GM12878 (cell line): Measurements from ENCODE around the gene RIC1. TPM values are rescaled to one million over a fixed set of nuclear protein-coding genes. Genes with fewer than 3 reads are reported as not detected.

Experiments used
- ATAC-seq: fragments of 200-7000 bp; cut with Tn5 transposase; 3 replicates; pipeline ENCODE4 v1.9.1; 2020; ENCODE audit warnings: mild to moderate bottlenecking, moderate library complexity
- BruUV-seq: library from RNA; stranded (reverse); fragments of 400-500 nt; replicated peaks from 2 replicates; lab custom pipeline; 2021; lab: Mats Ljungman, UMichigan
- CTCF ChIA-PET: fragments of 300-600 bp; sonication (Branson Sonifier 250); formaldehyde crosslinking; extraction: SDS; loops from one replicate; lab custom pipeline; 2021; ENCODE audit warnings: inconsistent platforms; lab: Yijun Ruan, JAX
- POLR2A ChIA-PET: fragments of 350-600 bp; formaldehyde crosslinking; extraction: SDS; loops from one replicate; lab custom pipeline; 2021; ENCODE audit warnings: inconsistent platforms; lab: Charles Lee
- RAD21 ChIA-PET: fragments of 300-600 bp; sonication (Branson Sonifier 250); formaldehyde crosslinking; loops from one replicate; lab custom pipeline; 2023; ENCODE audit warnings: antibody characterized with exemption; ENCODE audit not compliant: unreplicated experiment; lab: Charles Lee
- SMC1A ChIA-PET: fragments of 300-600 bp; sonication (Branson Sonifier 250); formaldehyde crosslinking; loops from one replicate; lab custom pipeline; 2023; ENCODE audit not compliant: unreplicated experiment, uncharacterized antibody; lab: Charles Lee
- DNase-seq: peaks from one replicate; pipeline ENCODE4 v3.0.0-alpha.2; 2011; ENCODE audit warnings: low read depth, low spot score
- FAIRE-seq: peaks from 3 replicates; lab custom pipeline; 2011; peaks lifted over from hg19 to GRCh38; lab: Jason Lieb, UNC
- H2AFZ ChIP-seq: 2 replicates; pipeline ENCODE4 v1.6.0; 2011; ENCODE audit warnings: low read depth, low read length, control low read depth; ENCODE audit not compliant: control insufficient read depth
- H3K27ac ChIP-seq: 2 replicates; pipeline ENCODE4 v1.5.1; 2011; ENCODE audit warnings: control low read depth; ENCODE audit not compliant: control insufficient read depth, insufficient read depth
- H3K27me3 ChIP-seq, 2 experiments: replicated peaks in 1 of 2; 2 replicates each; pipeline versions ENCODE4 v1.6.0 to v1.6.1; 2011; ENCODE audit warnings: low read length in 1 of 2; ENCODE audit not compliant: control insufficient read depth in 2 of 2, insufficient read depth in 2 of 2
- H3K36me3 ChIP-seq, 2 experiments: 2 replicates each; pipeline ENCODE4 v1.5.1; 2011; ENCODE audit warnings: low read length in 1 of 2; ENCODE audit not compliant: control insufficient read depth in 2 of 2, insufficient read depth in 2 of 2
- H3K4me1 ChIP-seq: 2 replicates; pipeline ENCODE4 v1.6.1; 2011; ENCODE audit warnings: mild to moderate bottlenecking, low read length, moderate library complexity, mixed read lengths; ENCODE audit not compliant: control insufficient read depth, insufficient read depth
- H3K4me2 ChIP-seq: 2 replicates; pipeline ENCODE4 v1.6.0; 2011; ENCODE audit warnings: control low read depth; ENCODE audit not compliant: control insufficient read depth, insufficient read depth
- H3K4me3 ChIP-seq: fragments of 200-600 bp; sonication (generic); 2 replicates; pipeline ENCODE4 v1.5.1; 2016
- H3K79me2 ChIP-seq: 2 replicates; pipeline ENCODE4 v1.6.0; 2011; ENCODE audit warnings: low read length; ENCODE audit not compliant: control insufficient read depth, insufficient read depth
- H3K9ac ChIP-seq: 2 replicates; pipeline ENCODE4 v1.8.0; 2011; ENCODE audit warnings: low read length, control low read depth, mixed read lengths; ENCODE audit not compliant: control insufficient read depth, insufficient read depth
- H3K9me3 ChIP-seq: replicated peaks from 3 replicates; pipeline ENCODE4 v1.5.1; 2011; ENCODE audit warnings: mild to moderate bottlenecking, low read length; ENCODE audit not compliant: control insufficient read depth, insufficient read depth
- H4K20me1 ChIP-seq: 2 replicates; pipeline ENCODE4 v1.6.0; 2011; ENCODE audit not compliant: control insufficient read depth, insufficient read depth
- BACH1 ChIP-seq: fragments of 450-650 bp; IDR thresholded peaks from 2 replicates; pipeline ENCODE4 v1.6.1; 2017; ENCODE audit warnings: mild to moderate bottlenecking, borderline replicate concordance
- CHD1 ChIP-seq: IDR thresholded peaks from 2 replicates; pipeline ENCODE4 v1.6.1; 2012; ENCODE audit warnings: low read depth, low read length, improper control_type of control experiment
- DPF2 ChIP-seq: fragments of 450-650 bp; IDR thresholded peaks from 2 replicates; pipeline ENCODE4 v1.6.1; 2017; ENCODE audit warnings: mild to moderate bottlenecking
- KLF5 ChIP-seq: fragments of 450-650 bp; IDR thresholded peaks from 2 replicates; pipeline ENCODE4 v1.6.1; 2014; ENCODE audit warnings: mild to moderate bottlenecking; ENCODE audit not compliant: partially characterized antibody
- MEF2A ChIP-seq: IDR thresholded peaks from 2 replicates; pipeline ENCODE4 v1.6.1; 2011; ENCODE audit warnings: low read depth, mild to moderate bottlenecking, low read length, moderate library complexity; ENCODE audit not compliant: insufficient read depth
- MXI1 ChIP-seq: fragments of 150-350 bp; IDR thresholded peaks from 2 replicates; pipeline ENCODE4 v1.6.1; 2011; ENCODE audit warnings: low read depth, mild to moderate bottlenecking, inconsistent platforms, low read length, improper control_type of control experiment
- SMAD1 ChIP-seq: fragments of 450-650 bp; IDR thresholded peaks from 2 replicates; pipeline ENCODE4 v1.6.1; 2018; ENCODE audit warnings: mild to moderate bottlenecking, low read depth; ENCODE audit not compliant: partially characterized antibody
- SMAD5 ChIP-seq: IDR thresholded peaks from 2 replicates; pipeline ENCODE4 v1.6.1; 2016; ENCODE audit warnings: antibody characterized with exemption, low read depth
- STAT3 ChIP-seq: IDR thresholded peaks from 2 replicates; pipeline ENCODE4 v1.6.1; 2011; ENCODE audit warnings: low read depth, low read length, improper control_type of control experiment
- ZNF24 ChIP-seq: fragments of 450-650 bp; IDR thresholded peaks from 2 replicates; pipeline ENCODE4 v1.6.1; 2017; ENCODE audit warnings: antibody characterized with exemption, mild to moderate bottlenecking
- ZNF622 ChIP-seq: fragments of 450-650 bp; IDR thresholded peaks from 2 replicates; pipeline ENCODE4 v1.6.1; 2017; ENCODE audit warnings: mild to moderate bottlenecking, inconsistent platforms
- WGBS: methylation state at CpG from one replicate; pipeline ENCODE4 v1.1.6; 2016; ENCODE audit warnings: low lambda C conversion rate; ENCODE audit not compliant: insufficient replicate concordance, insufficient coverage; ENCODE audit errors: missing lambda C conversion rate; 5-methylcytosine and 5-hydroxymethylcytosine counted together
- in situ Hi-C: fragments of 300-500 bp; cut with MboI; formaldehyde crosslinking; loops from 9 replicates; pipeline ENCODE4 v1.14.3; 2018; ENCODE audit warnings: mixed read lengths
- intact Hi-C: fragments of 100-400 bp; cut with micrococcal nuclease; formaldehyde crosslinking; loops from one replicate; pipeline ENCODE4 v1.14.2; 2022; ENCODE audit not compliant: unreplicated experiment
- polyA plus RNA-seq, 11 experiments: library from polyadenylated mRNA; depleted of rRNA in 4 of 11; unstranded in 6 of 11; stranded (reverse) in 5 of 11; fragments of >200 nt; fragmentation: Nextera tagmentation in 4 of 11; fragmentation: Illumina TruSeq in 1 of 11; extraction: Ambion mirVana in 4 of 11; extraction: Trizol in 1 of 11; gene quantifications; 1 replicate in 1 of 11; 2 replicates in 10 of 11; pipeline versions ENCODE4 v1.2.1 to v1.2.3, GENCODE V29; 2011 to 2016; ENCODE audit warnings: inconsistent platforms in 2 of 11, missing spikeins in 2 of 11, low read depth in 1 of 11
- total RNA-seq, 4 experiments: library from RNA; depleted of rRNA in 3 of 4; stranded (reverse); fragments of >200 nt in 3 of 4; fragmentation: Illumina TruSeq in 1 of 4; extraction: Trizol in 1 of 4; gene quantifications; 2 replicates each; pipeline versions ENCODE4 v1.2.1 to v1.2.3, GENCODE V29; 2013 to 2021
- TF ChIP-seq, protein P1 (sequence below): fragments of 450-650 bp; IDR thresholded peaks from 2 replicates; pipeline ENCODE4 v1.6.1; 2018; ENCODE audit warnings: borderline replicate concordance, mild to moderate bottlenecking; ENCODE audit not compliant: partially characterized antibody
- TF ChIP-seq, protein P2 (sequence below): fragments of 450-650 bp; IDR thresholded peaks from 2 replicates; pipeline ENCODE4 v1.6.1; 2017; ENCODE audit warnings: mild to moderate bottlenecking, low read depth, inconsistent platforms; ENCODE audit not compliant: poor library complexity, severe bottlenecking
- TF ChIP-seq, protein P3 (sequence below): fragments of 450-650 bp; IDR thresholded peaks from 2 replicates; pipeline ENCODE4 v1.6.1; 2016; ENCODE audit warnings: mild to moderate bottlenecking

RIC1 gene
- total and polyA plus RNA-seq, 10 of the 15 experiments (the other 5 are each of a cell fraction or from before 2014, with no cell fraction given) = 6.2 to 59.8 (median 33.3) TPM

DNA sequence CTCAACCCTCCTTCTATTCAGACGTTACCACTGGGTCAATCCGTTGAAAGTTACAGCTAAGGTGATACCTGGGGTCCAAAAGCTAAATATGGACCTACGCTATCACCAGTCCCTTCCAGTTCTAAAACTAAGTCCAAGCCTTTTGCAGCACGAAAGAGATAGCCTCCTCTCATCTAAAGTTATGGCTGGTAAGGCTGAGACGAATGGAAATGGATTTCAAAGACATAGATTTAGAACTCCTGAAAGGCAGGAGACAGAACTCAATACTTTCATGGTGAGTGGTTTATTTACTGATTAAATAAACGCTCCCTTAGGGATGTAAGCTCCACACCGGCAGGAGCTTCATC is 751 bp upstream of the RIC1 start:
- Histone ChIP-seq H3K27me3 (no peaks in the 10 kb centered on the region), H3K27ac (peak overlapping the region; percentile 78), H3K4me1 (peaks cover 33% of the 10 kb centered on the region), H3K36me3 (no peaks in the 10 kb centered on the region; a peak in 1 of 4 replicates), H3K79me2 (peaks cover 84% of the 10 kb centered on the region), H3K4me2 (peak overlapping the region; percentile 11; the same call in 1 of the 2 replicates), H4K20me1 (no peaks in the 10 kb centered on the region), H3K9ac (peak overlapping the region; percentile 64), H3K9me3 (no peaks in the 10 kb centered on the region; the same call in 2 of the 3 replicates), H2AFZ (no peak overlapping the region), H3K4me3 (peak overlapping the region; percentile 98)
- FAIRE-seq (no peak), DNase-seq (no peak), ATAC-seq (no peak)
- peak; percentile 65 for TF ChIP-seq SMAD1
- no peak for TF ChIP-seq KLF5
- TF ChIP-seq MEF2A = no peak
- TF ChIP-seq, protein P1, sequence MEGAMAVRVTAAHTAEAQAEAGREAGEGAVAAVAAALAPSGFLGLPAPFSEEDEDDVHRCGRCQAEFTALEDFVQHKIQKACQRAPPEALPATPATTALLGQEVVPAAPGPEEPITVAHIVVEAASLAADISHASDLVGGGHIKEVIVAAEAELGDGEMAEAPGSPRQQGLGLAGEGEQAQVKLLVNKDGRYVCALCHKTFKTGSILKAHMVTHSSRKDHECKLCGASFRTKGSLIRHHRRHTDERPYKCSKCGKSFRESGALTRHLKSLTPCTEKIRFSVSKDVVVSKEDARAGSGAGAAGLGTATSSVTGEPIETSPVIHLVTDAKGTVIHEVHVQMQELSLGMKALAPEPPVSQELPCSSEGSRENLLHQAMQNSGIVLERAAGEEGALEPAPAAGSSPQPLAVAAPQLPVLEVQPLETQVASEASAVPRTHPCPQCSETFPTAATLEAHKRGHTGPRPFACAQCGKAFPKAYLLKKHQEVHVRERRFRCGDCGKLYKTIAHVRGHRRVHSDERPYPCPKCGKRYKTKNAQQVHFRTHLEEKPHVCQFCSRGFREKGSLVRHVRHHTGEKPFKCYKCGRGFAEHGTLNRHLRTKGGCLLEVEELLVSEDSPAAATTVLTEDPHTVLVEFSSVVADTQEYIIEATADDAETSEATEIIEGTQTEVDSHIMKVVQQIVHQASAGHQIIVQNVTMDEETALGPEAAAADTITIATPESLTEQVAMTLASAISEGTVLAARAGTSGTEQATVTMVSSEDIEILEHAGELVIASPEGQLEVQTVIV = no peak
- TF ChIP-seq DPF2 = peak; percentile 59
- TF ChIP-seq, protein P2, sequence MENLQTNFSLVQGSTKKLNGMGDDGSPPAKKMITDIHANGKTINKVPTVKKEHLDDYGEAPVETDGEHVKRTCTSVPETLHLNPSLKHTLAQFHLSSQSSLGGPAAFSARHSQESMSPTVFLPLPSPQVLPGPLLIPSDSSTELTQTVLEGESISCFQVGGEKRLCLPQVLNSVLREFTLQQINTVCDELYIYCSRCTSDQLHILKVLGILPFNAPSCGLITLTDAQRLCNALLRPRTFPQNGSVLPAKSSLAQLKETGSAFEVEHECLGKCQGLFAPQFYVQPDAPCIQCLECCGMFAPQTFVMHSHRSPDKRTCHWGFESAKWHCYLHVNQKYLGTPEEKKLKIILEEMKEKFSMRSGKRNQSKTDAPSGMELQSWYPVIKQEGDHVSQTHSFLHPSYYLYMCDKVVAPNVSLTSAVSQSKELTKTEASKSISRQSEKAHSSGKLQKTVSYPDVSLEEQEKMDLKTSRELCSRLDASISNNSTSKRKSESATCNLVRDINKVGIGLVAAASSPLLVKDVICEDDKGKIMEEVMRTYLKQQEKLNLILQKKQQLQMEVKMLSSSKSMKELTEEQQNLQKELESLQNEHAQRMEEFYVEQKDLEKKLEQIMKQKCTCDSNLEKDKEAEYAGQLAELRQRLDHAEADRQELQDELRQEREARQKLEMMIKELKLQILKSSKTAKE = peak; percentile 51
- TF ChIP-seq, protein P3, sequence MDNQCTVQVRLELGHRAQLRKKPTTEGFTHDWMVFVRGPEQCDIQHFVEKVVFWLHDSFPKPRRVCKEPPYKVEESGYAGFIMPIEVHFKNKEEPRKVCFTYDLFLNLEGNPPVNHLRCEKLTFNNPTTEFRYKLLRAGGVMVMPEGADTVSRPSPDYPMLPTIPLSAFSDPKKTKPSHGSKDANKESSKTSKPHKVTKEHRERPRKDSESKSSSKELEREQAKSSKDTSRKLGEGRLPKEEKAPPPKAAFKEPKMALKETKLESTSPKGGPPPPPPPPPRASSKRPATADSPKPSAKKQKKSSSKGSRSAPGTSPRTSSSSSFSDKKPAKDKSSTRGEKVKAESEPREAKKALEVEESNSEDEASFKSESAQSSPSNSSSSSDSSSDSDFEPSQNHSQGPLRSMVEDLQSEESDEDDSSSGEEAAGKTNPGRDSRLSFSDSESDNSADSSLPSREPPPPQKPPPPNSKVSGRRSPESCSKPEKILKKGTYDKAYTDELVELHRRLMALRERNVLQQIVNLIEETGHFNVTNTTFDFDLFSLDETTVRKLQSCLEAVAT = peak; percentile 87
- TF ChIP-seq CHD1 = peak; percentile 34; the same call in 1 of the 2 replicates
- TF ChIP-seq MXI1 = no peak
- TF ChIP-seq STAT3 = no peak
- TF ChIP-seq ZNF24 = 0 out of 2 replicates have a peak, but pooled peaks have one; percentile 5
- TF ChIP-seq ZNF622 = no peak
- 0 out of 2 replicates have a peak, but pooled peaks have one; percentile 28 for TF ChIP-seq BACH1
- TF ChIP-seq SMAD5 = 0 out of 2 replicates have a peak, but pooled peaks have one; percentile 7
- in situ Hi-C loops = no loop called here
- under 1% methylated on average over 7 of the region's 7 CpGs for WGBS
- SMC1A ChIA-PET = interaction anchor here (0.6 to 3.4 kb wide), 24 partner anchors 9 to 202 kb away, joined by 3 to 26 read pairs (median 6); partner anchors contain the start of genes CD274 and PDCD1LG2
- TSS peak; percentile 93 for BruUV-seq
- RAD21 ChIA-PET = interaction anchor here (0.7 to 4.2 kb wide), 29 partner anchors 9 to 836 kb away, joined by 3 to 52 read pairs (median 4); partner anchors contain the start of genes CD274, ERMP1, PDCD1LG2 and PLGRKT
- intact Hi-C loops = loop anchor here (5.0 kb wide), 1 partner anchor 204 kb away; the partner anchor contains the start of gene ERMP1
- CTCF ChIA-PET = interaction anchor here (0.9 to 2.1 kb wide), 10 partner anchors 19 to 189 kb away, joined by 3 to 12 read pairs (median 3); no protein-coding TSS in a partner anchor
- POLR2A ChIA-PET = interaction anchor here (0.6 to 3.0 kb wide), 24 partner anchors 9 to 888 kb away, joined by 3 to 19 read pairs (median 4); partner anchors contain the start of gene CD274
